Lower leg skin (tissue), 4 donors: ENCODE results near the gene CLIC2. TPM values are rescaled to one million over a fixed set of nuclear protein-coding genes. Genes with fewer than 3 reads are reported as not detected.
"Not testable (repeated sequence)": the region's sequence is repeated elsewhere in the genome, so short reads cannot be mapped to it uniquely, and the experiment has no call there.

Experiments used
- DNase-seq, 2 donors: peaks; one replicate each; pipeline ENCODE4 v3.0.0-alpha.2; 2019; ENCODE audit warnings: low spot score in 2 of 2
- H3K4me3 ChIP-seq: fragments of 200-600 bp; sonication (generic); 2 replicates; pipeline ENCODE4 v1.5.1; 2017; ENCODE audit warnings: mild to moderate bottlenecking, low read depth; ENCODE audit not compliant: poor library complexity, severe bottlenecking
- POLR2A ChIP-seq, 2 donors: fragments of 450-650 bp; IDR thresholded peaks; one replicate each; pipeline ENCODE4 v1.6.1; 2016 to 2017; ENCODE audit warnings: antibody characterized with exemption in 2 of 2, mild to moderate bottlenecking in 1 of 2, moderate library complexity in 1 of 2
- WGBS, 2 donors: methylation state at CpG; one replicate each; pipeline ENCODE4 v1.1.5; 2018; 5-methylcytosine and 5-hydroxymethylcytosine counted together
- intact Hi-C: fragments of 100-400 bp; cut with DNase I; formaldehyde crosslinking; loops from one replicate; pipeline ENCODE4 v1.15.0; 2023; ENCODE audit warnings: low total_unique reads
- total RNA-seq, 4 donors: library from RNA; depleted of rRNA; stranded (reverse); fragments of >200 nt; gene quantifications; one replicate each; pipeline ENCODE4 v1.1.0, GENCODE V29; 2016
- TF ChIP-seq, protein P1 (sequence below), 3 donors: fragments of 450-650 bp; IDR thresholded peaks; one replicate each; pipeline ENCODE4 v1.5.1; 2016; ENCODE audit warnings: antibody characterized with exemption in 3 of 3, mild to moderate bottlenecking in 3 of 3, moderate library complexity in 2 of 3

The CLIC2 gene
- total RNA-seq, 4 donors from 2014 or later: 6.9 to 12.7 (median 7.3) TPM

DNA sequence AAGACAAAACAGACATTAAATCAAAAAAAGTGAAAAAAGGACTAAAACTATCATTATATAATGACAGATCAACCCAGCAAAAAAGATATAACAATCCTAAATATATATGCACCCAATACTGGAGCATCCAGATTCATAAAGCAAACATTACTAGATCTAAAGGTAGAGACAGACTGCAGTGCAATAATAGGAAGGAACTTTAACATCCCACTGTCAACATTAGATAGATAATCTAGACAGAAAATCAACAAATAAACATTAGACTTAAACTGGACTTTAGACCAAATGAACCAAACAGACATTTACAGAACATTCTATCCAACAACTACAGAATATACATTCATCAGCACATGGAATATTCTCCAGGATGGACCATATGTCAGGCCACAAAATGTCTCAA is 40.6 kb downstream of the CLIC2 start:
- no peak for DNase-seq
- no peak overlapping the region for H3K4me3 ChIP-seq
- intact Hi-C loops: no loop called here
- TF ChIP-seq, protein P1, sequence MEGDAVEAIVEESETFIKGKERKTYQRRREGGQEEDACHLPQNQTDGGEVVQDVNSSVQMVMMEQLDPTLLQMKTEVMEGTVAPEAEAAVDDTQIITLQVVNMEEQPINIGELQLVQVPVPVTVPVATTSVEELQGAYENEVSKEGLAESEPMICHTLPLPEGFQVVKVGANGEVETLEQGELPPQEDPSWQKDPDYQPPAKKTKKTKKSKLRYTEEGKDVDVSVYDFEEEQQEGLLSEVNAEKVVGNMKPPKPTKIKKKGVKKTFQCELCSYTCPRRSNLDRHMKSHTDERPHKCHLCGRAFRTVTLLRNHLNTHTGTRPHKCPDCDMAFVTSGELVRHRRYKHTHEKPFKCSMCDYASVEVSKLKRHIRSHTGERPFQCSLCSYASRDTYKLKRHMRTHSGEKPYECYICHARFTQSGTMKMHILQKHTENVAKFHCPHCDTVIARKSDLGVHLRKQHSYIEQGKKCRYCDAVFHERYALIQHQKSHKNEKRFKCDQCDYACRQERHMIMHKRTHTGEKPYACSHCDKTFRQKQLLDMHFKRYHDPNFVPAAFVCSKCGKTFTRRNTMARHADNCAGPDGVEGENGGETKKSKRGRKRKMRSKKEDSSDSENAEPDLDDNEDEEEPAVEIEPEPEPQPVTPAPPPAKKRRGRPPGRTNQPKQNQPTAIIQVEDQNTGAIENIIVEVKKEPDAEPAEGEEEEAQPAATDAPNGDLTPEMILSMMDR (IDR thresholded peaks at IDR 0.05): no peak
- no peak for TF ChIP-seq POLR2A (IDR thresholded peaks at IDR 0.05)

DNA sequence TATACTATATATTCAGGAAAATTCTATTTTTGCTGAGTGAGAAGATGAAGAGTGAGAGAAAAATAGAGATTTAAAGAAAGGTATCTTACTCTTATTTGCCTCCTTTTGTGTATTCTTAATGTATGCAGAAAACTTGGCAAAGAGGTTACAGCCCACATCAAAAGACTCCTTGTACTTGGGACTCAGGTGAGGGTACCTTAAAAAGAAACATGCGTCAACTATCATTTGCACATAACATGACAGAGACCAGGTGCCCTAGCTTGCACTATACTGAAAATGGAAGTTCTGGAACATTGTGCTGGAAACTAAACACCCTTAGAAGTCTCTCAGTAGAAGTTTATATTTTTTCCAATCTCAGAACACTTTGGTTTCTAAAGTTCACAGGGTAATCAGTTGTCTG is 54.5 kb downstream of the CLIC2 start:
- 79 to 92% methylated on average over 1 of the region's 1 CpG for WGBS, 2 donors
- no peak overlapping the region for H3K4me3 ChIP-seq
- intact Hi-C loops: no loop called here
- TF ChIP-seq POLR2A (IDR thresholded peaks at IDR 0.05): no peak
- TF ChIP-seq, protein P1 (IDR thresholded peaks at IDR 0.05): no peak
- no peak for DNase-seq

DNA sequence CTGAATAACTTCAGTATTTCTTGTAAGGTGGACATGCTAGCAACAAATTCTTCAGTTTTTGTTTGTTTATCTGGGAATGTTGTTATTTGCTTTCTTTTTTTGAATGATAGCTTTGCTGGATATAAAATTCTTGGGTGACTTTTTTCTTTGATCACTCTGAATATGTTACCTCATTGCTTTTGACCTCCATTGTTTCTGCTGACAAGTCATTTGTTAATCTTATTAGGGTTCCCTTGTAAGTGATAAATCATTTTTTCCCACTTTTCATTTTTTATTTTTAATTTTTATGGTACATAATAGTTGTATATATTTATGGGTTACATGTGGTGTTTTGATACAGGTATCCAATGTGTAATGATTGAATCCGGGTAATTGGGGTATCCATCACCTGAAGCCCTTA is 63.4 kb downstream of the CLIC2 start:
- no peak overlapping the region for H3K4me3 ChIP-seq
- DNase-seq: no peak
- TF ChIP-seq POLR2A (IDR thresholded peaks at IDR 0.05): no peak
- TF ChIP-seq, protein P1 (IDR thresholded peaks at IDR 0.05): no peak
- whole genome bisulfite sequencing, 2 donors: 87 to 100% methylated on average over 1 of the region's 1 CpG
- intact Hi-C loops: no loop called here

DNA sequence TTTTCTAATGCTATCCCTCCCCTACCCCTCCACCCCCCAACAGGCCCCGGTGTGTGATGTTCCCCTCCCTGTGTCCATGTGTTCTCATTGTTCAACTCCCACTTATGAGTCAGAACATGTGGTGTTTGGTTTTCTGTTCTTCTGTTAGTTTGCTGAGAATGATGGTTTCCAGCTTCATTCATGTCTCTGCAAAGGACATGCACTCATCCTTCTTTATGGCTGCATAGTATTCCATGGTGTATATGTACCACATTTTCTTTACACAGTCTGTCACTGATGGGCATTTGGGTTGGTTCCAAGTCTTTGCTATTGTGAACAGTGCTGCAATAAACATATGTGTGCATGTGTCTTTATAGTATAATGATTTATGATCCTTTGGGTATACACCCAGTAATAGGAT is 66.4 kb downstream of the CLIC2 start:
- WGBS, 2 donors: 92 to 100% methylated on average over 1 of the region's 1 CpG
- DNase-seq, intact Hi-C loops, H3K4me3 ChIP-seq: not testable (repeated sequence)

DNA sequence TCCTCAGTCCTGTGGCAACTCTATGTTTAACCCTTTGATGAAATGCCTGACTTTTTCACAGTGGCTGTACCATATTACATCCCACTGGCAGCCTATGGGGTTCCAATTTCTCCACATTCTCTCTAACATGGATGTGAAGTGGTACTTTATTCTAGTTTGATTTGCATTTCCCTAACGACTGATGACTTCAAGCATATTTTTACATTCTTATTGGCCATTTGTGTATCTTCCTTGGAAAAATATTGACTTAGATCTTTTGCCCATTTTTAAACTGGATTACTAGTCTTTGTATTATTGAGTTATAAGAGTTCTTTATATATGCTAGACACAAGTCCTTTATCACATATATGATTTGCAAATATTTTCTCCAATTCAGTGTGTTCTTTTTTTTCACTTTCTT is 68.0 kb downstream of the CLIC2 start:
- TF ChIP-seq, protein P1 (IDR thresholded peaks at IDR 0.05): no peak
- TF ChIP-seq POLR2A (IDR thresholded peaks at IDR 0.05): no peak
- WGBS, 2 donors: 85 to 88% methylated on average over 1 of the region's 1 CpG
- no peak for DNase-seq
- intact Hi-C loops: no loop called here
- no peak overlapping the region for H3K4me3 ChIP-seq

DNA sequence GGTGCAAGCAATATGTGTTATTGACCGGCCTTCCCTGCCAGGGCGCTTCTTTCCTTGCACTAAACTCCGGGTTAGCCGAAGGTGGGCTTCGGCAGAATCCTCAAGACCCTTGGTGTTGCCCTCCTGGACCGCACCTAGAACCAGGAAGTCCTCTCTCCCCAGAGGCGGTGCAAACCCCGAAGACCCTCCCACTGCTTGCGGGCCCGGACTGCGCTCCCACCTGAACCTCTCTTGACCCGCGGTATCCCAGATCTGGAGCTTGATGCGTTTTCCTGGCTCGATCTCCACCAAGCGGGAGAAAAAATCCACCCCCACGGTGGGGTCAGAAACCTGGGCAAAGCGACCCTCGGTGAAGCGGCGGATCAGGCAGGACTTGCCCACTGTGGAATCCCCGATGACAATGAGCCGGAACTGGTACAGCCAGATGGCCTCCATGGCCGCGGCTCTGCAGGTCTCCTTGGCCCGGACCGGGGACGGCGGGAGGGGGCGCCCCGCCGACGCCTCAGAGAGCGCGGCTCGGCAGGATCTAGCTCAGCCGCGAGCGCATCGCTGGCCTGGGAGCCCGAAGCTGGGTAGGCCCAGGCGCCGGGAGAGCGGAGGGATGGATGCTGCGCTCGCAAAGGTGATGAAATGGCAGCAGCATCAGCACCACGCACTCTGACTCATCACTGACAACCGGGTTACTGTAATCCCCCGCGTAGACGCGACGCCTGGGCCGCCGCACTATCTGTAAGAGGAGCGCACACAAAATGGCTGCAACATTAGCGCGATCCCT is 70.4 kb downstream of the CLIC2 start, which contains the start of gene RAB39B:
RAB39B (minus strand) TSS at position 638 of the 775 bp plus-strand sequence; CDS start at position 435, 203 bp downstream.
- peak; percentile 12 to 82 for DNase-seq
- H3K4me3 ChIP-seq: no peak within 1 kb of the TSS
- no peak for TF ChIP-seq POLR2A (IDR thresholded peaks at IDR 0.05)
- TF ChIP-seq, protein P1 (IDR thresholded peaks at IDR 0.05): no peak
- intact Hi-C loops: no loop called here
- 3 to 34% methylated on average over 15 to 57 of the region's 58 CpGs for WGBS, 2 donors
